Common myeloid progenitor, CD34-positive (primary cell): Measurements from ENCODE around the gene HOXB1.
"Not testable (repeated sequence)": the region's sequence is repeated elsewhere in the genome, so short reads cannot be mapped to it uniquely, and the experiment has no call there.

Experiments used
- CTCF ChIA-PET: fragments of 350-600 bp; sonication (Branson Sonifier 250); formaldehyde crosslinking; loops from one replicate; lab custom pipeline; 2021; ENCODE audit warnings: antibody characterized with exemption; lab: Charles Lee
- POLR2A ChIA-PET: fragments of 350-600 bp; sonication (Branson Sonifier 250); formaldehyde crosslinking; loops from one replicate; lab custom pipeline; 2021; ENCODE audit warnings: antibody characterized with exemption; lab: Charles Lee
- DNase-seq, 3 donors: peaks; one replicate each; pipeline versions ENCODE4 v3.0.0 to v3.0.0-alpha.2; 2013
- H3K27ac ChIP-seq, 2 experiments: 1 replicate in 1 of 2; 2 replicates in 1 of 2; pipeline ENCODE4 v1.7.0; 2013; ENCODE audit warnings: inconsistent platforms in 2 of 2, low read length in 2 of 2, mild to moderate bottlenecking in 2 of 2, low read depth in 1 of 2, moderate library complexity in 1 of 2; ENCODE audit not compliant: severe bottlenecking in 2 of 2, insufficient read depth in 1 of 2, poor library complexity in 1 of 2
- H3K27me3 ChIP-seq, 5 experiments: replicated peaks in 2 of 5; 1 replicate in 3 of 5; 2 replicates in 2 of 5; pipeline versions ENCODE4 v1.6.1 to v1.7.0; 2013; ENCODE audit warnings: low read length in 4 of 5, mild to moderate bottlenecking in 2 of 5, moderate library complexity in 2 of 5, inconsistent platforms in 1 of 5; ENCODE audit not compliant: insufficient read depth in 5 of 5, control insufficient read depth in 4 of 5
- H3K36me3 ChIP-seq, 4 experiments: 1 replicate in 2 of 4; 2 replicates in 2 of 4; pipeline versions ENCODE4 v1.6.1 to v1.7.0; 2013; ENCODE audit warnings: low read length in 3 of 4, control low read depth in 1 of 4, mild to moderate bottlenecking in 1 of 4; ENCODE audit not compliant: control insufficient read depth in 4 of 4, insufficient read depth in 4 of 4
- H3K4me1 ChIP-seq, 4 experiments: 1 replicate in 3 of 4; 2 replicates in 1 of 4; pipeline versions ENCODE4 v1.6.1 to v1.7.1; 2013; ENCODE audit warnings: low read length in 3 of 4, mild to moderate bottlenecking in 3 of 4, control low read depth in 1 of 4, inconsistent platforms in 1 of 4, moderate library complexity in 1 of 4; ENCODE audit not compliant: control insufficient read depth in 4 of 4, insufficient read depth in 4 of 4; ENCODE audit errors: control extremely low read depth in 1 of 4
- H3K4me3 ChIP-seq, 7 experiments: 1 replicate in 4 of 7; 2 replicates in 3 of 7; pipeline versions ENCODE4 v1.5.1 to v1.7.0; 2013; ENCODE audit warnings: mild to moderate bottlenecking in 7 of 7, low read length in 6 of 7, moderate library complexity in 6 of 7, inconsistent platforms in 2 of 7, low read depth in 2 of 7, control low read depth in 1 of 7; ENCODE audit not compliant: insufficient read depth in 4 of 7, control insufficient read depth in 1 of 7; ENCODE audit errors: extremely low read depth in 1 of 7
- H3K9me3 ChIP-seq, 5 experiments: 1 replicate in 4 of 5; 2 replicates in 1 of 5; pipeline versions ENCODE4 v1.6.1 to v1.7.1; 2013; ENCODE audit warnings: low read length in 4 of 5, mild to moderate bottlenecking in 2 of 5, inconsistent platforms in 1 of 5, low read depth in 1 of 5, moderate library complexity in 1 of 5; ENCODE audit not compliant: control insufficient read depth in 4 of 5, insufficient read depth in 2 of 5; ENCODE audit errors: control extremely low read depth in 1 of 5
- WGBS: methylation state at CpG from one replicate; pipeline ENCODE4 v1.1.5; 2013; ENCODE audit not compliant: insufficient coverage; 5-methylcytosine and 5-hydroxymethylcytosine counted together

Gene HOXB1

DNA sequence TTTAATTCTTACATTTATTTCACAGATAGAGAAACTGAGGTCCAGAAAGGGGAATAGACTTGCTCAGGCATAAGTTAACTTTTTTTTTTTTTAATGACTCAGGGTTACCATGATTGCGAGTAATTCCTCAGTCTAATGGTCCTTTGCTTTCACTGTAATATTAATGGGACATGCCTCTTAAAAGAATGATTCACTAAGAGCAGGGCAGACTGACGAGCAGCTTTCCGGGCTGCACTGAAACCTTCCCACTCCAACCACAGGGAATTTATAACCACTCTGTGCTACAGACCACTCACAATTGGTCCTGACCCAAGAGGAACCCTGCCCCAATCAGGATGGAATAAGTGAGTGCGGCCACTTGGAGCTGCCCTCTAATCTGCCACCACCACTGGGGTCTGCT, 8.4 kb upstream of the HOXB1 start:
- Histone ChIP-seq H3K9me3 (no peaks in the 10 kb centered on the region), H3K4me1 (peaks cover 0 to 41% (median 24%) of the 10 kb centered on the region in 4 experiments), H3K36me3 (peaks cover 0 to 4% (median 2%) of the 10 kb centered on the region in 4 experiments), H3K27ac (no peak overlapping the region), H3K4me3 (peak overlapping the region in 1 of 7 experiments; percentile 30), H3K27me3 (no peaks in the 10 kb centered on the region)
- WGBS, result 29% methylated on average over 4 of the region's 4 CpGs
- ChIA-PET POLR2A (no interaction called here), CTCF (interaction anchor here (1.1 to 3.2 kb wide), 10 partner anchors 10 to 48 kb away, joined by 3 to 14 read pairs (median 5); no protein-coding TSS in a partner anchor)
- peak in 2 of 3 donors; percentile 65 to 73 for DNase-seq

DNA sequence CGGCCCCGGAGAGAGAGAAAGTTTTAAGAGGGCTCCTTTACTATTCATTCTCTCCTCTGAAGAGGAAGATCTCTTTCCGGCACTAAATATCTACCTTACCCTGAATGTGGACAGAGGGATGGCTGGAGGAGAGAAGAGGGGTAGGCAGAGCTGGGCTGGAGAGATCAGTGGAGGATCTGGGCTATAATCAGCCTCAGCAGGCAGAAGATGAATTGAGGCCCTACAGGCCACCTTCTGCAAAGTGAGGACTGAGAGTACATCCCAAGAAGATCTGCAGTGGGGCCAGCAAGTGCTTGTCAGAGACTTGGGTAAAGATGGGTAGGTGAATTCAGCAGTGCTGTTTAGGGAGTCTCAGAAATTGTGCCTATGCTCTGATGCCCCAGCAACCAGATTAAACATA, 6.5 kb upstream of the HOXB1 start:
- Histone ChIP-seq H3K27ac (no peak overlapping the region), H3K36me3 (peaks cover 0 to 2% (median 0%) of the 10 kb centered on the region in 4 experiments), H3K4me3 (no peak overlapping the region), H3K9me3 (no peaks in the 10 kb centered on the region), H3K4me1 (peaks cover 0 to 35% (median 19%) of the 10 kb centered on the region in 4 experiments), H3K27me3 (no peaks in the 10 kb centered on the region)
- ChIA-PET POLR2A (no interaction called here), CTCF (no interaction called here)
- DNase-seq, result no peak
- WGBS, result no CpG with 5 or more reads among the region's 3 CpGs

DNA sequence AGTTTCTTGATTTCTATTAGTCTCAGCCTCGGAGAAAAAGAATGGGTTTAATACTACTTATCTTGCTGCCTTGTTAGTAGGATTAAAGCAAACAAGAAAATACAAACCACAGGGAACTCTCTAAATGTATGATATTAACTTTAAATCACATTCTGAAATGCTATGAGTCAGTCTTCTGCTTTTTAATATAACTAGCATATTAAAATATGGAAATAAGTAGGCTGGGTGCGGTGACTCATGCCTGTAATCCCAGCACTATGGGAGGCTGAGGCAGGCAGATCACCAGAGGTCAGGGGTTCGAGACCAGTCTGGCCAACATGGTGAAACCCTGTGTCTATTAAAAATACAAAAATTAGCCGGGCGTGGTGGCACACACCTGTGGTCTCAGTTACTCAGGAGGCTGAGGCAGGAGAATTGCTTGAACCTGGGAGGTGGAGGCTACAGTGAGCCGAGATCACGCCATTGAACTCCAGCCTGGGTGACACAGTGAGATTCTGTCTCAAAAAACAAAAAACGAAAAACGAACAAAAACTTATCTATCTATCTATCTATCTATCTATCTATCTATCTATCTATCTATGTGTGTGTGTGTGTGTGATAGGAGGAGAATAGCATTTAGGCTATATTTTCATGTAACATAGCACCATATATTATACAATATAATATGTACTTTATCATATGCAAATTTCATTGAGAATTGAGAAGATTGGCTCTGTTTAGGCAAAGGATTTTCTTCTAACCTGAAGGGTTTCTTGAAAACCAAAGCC, 5.2 kb upstream of the HOXB1 start:
- not testable (repeated sequence) for DNase-seq, H3K9me3 ChIP-seq, H3K27ac ChIP-seq, H3K36me3 ChIP-seq, H3K27me3 ChIP-seq, H3K4me3 ChIP-seq
- peaks cover 0 to 23% (median 9%) of the 10 kb centered on the region in 4 experiments for H3K4me1 ChIP-seq
- WGBS, result 100% methylated on average over 6 of the region's 9 CpGs
- POLR2A ChIA-PET, result interaction anchor here (0.7 kb wide), 1 partner anchor 97 kb away, joined by 3 read pairs; no protein-coding TSS in a partner anchor
- CTCF ChIA-PET, result interaction anchor here (0.8 kb wide), 1 partner anchor 9 kb away, joined by 3 read pairs; no protein-coding TSS in a partner anchor

DNA sequence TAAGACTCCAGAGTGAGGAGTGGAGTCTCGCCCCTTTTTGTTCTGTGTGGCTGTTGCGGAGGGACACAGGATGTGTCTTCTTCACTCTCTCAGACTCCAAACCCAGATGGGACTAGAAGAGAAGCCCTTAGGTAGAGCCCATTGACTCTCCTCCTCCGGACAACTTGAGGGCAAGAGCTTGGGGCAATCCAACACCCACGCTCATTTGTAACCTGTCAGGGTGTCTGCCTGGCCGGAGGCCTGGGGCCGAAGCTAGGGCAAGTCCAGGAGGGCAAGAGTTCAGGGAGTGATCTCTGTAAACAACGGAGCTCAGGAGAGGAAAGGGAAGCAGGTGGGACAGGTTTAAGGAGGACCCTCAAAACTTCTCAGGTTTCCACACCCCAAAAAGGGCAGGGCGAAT, 1.4 kb upstream of the HOXB1 start:
- DNase-seq, result no peak
- 94% methylated on average over 7 of the region's 8 CpGs for WGBS
- POLR2A ChIA-PET, result no interaction called here
- Histone ChIP-seq H3K36me3 (no peaks in the 10 kb centered on the region), H3K27me3 (no peaks in the 10 kb centered on the region), H3K4me1 (peaks cover 0 to 6% (median under 1%) of the 10 kb centered on the region in 4 experiments), H3K4me3 (no peak overlapping the region), H3K27ac (no peak overlapping the region), H3K9me3 (no peaks in the 10 kb centered on the region)
- CTCF ChIA-PET, result interaction anchor here (1.6 to 1.7 kb wide), 2 partner anchors 25 to 54 kb away, joined by 3 to 4 read pairs; no protein-coding TSS in a partner anchor

DNA sequence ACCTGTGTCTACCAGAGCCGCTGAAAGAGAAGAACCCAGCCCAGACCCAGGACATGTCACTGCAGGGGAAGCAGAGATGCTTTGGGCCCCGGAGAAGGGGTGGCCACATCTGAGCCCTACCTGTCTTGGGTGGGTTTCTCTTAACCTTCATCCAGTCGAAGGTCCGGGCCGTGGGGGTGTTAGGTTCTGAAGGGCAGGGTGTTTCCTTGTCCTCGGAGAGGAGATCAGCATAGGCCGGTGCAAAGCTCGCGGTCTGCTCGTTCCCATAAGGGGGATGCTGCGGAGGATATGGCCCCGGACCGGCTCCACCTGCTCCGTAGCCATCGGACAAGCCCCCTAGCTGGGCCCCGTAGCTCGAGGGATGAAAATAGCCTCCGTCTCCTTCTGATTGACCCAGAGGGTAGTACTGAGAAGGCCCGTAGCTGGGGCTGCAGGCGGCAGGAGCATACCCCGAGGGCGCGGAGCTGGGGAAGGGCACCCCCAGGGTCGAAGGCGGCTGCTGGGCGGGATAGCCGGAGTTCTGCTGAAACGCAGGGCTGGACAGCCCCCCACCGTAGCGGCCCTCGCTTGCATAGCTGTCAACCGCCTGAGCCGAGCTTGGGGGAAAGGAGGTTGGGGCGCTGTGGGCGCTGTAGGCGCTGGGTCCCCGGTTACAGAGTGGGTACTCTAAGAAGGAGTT, 464 bp downstream of the HOXB1 start:
- H3K4me1 ChIP-seq, result peaks cover 0 to 19% (median 5%) of the 10 kb centered on the region in 4 experiments
- CTCF ChIA-PET, result interaction anchor here (1.5 kb wide), 1 partner anchor 32 kb away, joined by 3 read pairs; no protein-coding TSS in a partner anchor
- H3K27ac ChIP-seq, result no peak overlapping the region
- no peaks in the 10 kb centered on the region for H3K36me3 ChIP-seq
- H3K9me3 ChIP-seq, result no peaks in the 10 kb centered on the region
- H3K27me3 ChIP-seq, result peaks cover 0 to 3% (median 0%) of the 10 kb centered on the region in 5 experiments
- POLR2A ChIA-PET, result no interaction called here
- 94% methylated on average over 37 of the region's 37 CpGs for WGBS
- DNase-seq, result no peak
- no peak overlapping the region for H3K4me3 ChIP-seq

DNA sequence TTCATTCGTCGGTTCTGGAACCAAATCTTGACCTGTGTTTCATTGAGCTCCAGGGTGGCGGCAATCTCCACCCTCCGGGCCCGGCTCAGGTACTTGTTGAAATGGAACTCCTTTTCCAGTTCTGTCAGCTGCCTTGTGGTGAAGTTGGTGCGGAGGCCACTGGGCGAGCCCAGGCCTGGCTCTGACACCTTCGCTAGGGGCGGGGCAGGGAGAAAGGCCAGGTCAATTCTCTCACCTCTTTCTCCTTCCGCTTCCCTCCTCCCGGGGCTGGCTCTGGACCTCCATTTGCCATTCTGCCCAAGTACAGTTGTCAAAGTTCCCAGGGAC, 1.2 kb downstream of the HOXB1 start:
- 98% methylated on average over 8 of the region's 11 CpGs for WGBS
- Histone ChIP-seq H3K27me3 (peaks cover 0 to 3% (median 0%) of the 10 kb centered on the region in 5 experiments), H3K4me3 (no peak overlapping the region), H3K36me3 (no peaks in the 10 kb centered on the region), H3K4me1 (peaks cover 0 to 19% (median 5%) of the 10 kb centered on the region in 4 experiments), H3K9me3 (no peaks in the 10 kb centered on the region), H3K27ac (no peak overlapping the region)
- DNase-seq, result no peak
- ChIA-PET CTCF (interaction anchor here (0.9 to 1.5 kb wide), 2 partner anchors 10 to 32 kb away, joined by 3 to 4 read pairs; no protein-coding TSS in a partner anchor), POLR2A (no interaction called here)
